Kidney glomerular epithelial cell (primary cell): ENCODE measurements around the gene CCR3.
A peak's percentile ranks its signal among the peaks of the same experiment; 100 is the strongest.
"Not testable (repeated sequence)": the region's sequence is repeated elsewhere in the genome, so short reads cannot be mapped to it uniquely, and the experiment has no call there.

Experiments
- DNase-seq: peaks from one replicate; lab custom pipeline; 2025; lab: John Stamatoyannopoulos, UW

Gene CCR3

DNA sequence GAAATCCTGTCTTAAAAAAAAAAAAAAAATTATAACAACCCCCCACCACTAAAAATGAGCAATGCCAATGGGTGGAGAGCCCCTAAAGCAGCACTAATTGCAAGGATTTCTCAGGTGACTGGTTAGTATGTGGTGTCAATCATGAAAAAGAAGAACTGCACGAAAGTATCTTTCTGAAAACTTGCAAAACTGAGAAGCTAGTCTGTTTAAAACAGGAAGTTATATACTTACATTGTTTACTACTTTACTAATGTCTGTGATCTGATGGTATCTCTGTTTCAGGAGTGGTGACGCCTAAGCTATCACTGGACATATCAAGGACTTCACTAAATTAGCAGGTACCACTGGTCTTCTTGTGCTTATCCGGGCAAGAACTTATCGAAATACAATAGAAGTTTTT, at the start of gene CCR3:
TSS of gene CCR3 (plus strand) at position 341 of the 400 bp plus-strand sequence. CDS start 22,699 bp downstream, outside the sequence.
- no peak for DNase-seq

DNA sequence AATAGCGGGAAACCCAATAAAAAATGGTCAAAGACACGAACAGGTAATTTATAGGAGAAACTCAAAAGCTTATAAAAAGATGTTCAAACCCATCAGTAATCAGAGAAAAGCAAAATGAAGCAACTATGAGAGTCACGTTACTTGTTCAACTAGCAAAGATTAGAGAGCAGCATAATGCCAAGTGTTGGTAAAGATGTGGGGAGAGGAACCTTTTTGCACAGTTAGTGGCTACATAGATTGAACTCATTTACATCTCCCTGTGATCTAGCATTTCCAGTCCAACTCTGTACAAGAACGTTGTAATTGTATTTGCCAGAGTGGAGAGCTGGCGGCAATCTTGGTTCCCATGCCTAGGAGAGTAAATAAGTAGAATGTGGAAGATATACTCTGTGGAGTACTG, 49.3 kb upstream of the CCR3 start:
- no peak for DNase-seq

DNA sequence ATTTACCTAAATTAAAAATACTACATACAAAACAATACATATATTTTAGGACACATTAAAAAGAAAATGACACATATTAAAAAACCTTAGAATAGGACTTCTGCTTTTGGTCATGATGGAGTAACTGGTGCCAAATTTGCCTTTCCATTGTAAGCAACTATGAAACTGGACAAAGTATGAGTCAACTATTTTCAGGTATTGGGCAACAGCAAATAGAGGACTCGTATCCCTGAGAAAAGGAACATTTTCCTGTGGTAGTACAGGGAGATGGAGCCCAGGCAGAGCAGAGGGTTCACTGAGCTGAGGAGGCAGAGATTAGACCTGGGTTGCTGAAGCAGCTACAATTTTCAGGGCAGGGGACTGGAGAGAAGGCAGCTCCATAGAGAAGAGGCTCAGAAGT, 48.8 kb upstream of the CCR3 start:
- no peak for DNase-seq

DNA sequence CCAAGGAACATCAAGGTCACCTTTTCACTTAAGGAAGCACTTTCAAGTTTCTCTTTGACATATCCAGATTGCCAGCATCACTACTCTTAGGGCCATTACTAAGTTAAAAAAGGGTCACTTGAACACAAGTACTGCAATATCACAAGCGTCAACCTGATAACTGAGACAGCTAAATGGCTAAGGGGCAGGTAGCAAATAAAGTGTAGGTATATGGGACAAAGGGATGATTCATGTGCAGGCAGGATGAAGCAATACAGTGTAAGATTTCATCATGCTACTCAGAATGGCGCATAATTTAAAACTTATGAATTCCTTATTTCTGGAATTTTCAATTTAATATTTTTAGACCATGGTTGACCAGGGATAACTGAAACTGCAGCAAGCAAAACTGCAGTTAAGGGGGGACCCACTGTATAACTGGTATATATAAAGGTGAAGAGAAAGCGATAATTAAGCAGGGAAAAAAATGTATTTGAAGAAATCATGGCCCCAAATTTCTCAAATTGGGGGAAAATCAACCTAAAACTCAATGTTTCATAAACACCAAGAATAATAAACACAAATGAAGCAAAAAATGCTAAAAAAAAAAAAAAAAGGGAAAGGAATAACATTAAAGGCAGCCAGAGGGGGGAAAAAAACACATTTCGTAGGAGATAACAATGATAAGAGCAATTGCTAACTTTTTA, 47.2 kb upstream of the CCR3 start:
- DNase-seq, result no peak

DNA sequence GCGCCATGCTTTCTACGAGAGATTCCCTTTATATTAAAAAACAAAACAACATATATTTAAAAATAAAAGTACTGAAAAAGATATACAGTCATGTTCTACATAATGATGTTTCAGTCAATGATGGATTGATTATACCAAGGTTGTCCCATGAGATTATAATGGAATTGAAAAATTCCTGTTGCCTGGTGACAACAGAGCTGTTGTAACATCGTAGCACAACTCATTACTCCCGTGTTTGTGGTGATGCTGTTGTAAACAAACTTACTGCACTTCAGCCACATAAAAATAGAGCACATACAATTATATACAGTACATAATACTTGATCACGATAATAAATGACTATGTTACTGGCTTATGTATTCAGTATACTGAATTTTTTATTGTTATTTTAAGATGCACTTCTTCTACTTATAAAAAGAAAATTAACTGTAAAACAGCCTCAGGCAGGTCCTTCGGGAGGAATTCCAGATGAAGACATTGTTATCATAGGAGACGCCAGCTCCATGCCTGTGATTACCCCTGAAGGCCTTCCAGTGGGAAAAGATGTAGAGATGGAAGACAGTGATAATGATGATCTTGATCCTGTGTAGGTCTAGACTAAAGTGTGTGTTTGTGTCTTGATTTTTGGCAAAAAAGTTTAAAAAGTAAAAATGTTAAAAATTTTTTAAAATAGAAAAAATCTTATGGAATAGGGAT, 45.9 kb upstream of the CCR3 start:
- no peak for DNase-seq

DNA sequence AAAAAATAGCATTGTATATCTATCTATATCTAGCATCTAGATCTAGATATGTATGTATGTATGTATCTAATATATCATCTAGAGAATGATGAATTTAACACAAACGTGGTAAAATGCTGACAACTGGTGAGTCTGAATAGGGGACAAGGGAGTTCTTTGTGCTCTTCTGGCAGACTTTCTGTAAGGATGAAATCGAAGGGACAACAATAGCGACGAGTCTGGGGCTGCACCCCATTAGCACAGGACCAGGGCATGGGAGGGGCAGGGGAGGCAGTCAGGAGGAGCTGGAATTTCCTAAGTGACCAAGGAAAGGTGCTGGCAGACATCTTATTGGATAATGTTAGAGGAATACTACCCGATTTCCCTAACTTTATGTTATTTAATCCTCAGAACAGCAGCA, 42.0 kb upstream of the CCR3 start:
- DNase-seq, result no peak

DNA sequence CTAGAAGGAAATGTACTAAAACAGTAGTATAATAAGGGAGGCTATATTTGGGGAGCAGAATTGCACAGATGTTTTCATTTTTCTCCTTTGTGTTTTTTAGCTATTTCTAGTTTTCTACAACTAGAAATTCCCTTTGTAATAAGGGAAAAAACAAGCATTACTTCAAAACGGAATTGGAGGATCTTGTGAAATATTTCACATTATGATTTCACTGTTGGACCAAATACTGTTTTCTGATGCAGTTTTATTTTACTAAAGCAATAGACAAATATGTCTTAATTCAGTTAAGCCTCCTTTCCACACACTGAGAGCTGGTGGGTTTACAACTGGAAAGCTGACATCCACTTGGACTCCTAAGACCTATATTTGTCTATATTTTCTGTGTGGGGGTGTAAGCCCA, 41.5 kb upstream of the CCR3 start:
- DNase-seq, result no peak

DNA sequence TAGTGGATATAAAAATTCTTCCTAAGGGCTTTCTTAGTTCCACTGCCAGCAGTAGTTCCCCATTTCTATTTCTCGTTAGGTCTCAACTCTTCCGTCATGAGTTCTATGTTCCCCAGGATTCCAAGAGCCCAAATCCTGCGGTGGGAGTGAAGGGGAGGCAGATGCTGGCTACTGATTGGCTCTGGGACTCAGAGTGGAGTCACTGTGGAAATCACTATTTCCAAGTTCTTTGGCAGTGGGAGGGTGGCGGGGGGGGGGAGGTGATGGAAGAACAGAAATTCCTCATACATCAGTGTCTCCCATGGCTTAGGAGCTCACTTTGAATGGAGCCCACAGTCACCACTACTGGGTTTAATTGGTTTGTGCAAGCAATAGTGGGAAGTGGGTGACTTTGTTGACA, 39.7 kb upstream of the CCR3 start:
- DNase-seq, result no peak

DNA sequence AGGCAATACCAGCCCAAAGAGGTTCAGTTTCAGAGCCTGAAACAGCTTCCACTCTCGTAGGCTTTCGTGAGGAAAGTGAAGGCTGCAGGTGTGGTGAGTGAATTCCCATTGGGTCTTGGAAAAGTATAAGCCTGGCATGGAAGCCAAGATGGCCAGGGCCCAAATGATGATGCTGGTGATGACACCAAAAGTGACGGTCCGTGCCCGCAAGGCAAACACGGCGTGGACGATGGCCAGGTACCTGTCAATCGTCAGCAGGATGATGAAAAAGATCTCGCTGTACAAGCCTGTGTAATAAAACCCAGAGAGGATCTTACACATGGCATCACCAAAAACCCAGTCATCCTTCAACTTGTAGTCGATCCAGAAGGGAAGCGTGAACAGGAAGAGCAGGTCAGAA, 38.6 kb upstream of the CCR3 start:
- DNase-seq, result no peak

DNA sequence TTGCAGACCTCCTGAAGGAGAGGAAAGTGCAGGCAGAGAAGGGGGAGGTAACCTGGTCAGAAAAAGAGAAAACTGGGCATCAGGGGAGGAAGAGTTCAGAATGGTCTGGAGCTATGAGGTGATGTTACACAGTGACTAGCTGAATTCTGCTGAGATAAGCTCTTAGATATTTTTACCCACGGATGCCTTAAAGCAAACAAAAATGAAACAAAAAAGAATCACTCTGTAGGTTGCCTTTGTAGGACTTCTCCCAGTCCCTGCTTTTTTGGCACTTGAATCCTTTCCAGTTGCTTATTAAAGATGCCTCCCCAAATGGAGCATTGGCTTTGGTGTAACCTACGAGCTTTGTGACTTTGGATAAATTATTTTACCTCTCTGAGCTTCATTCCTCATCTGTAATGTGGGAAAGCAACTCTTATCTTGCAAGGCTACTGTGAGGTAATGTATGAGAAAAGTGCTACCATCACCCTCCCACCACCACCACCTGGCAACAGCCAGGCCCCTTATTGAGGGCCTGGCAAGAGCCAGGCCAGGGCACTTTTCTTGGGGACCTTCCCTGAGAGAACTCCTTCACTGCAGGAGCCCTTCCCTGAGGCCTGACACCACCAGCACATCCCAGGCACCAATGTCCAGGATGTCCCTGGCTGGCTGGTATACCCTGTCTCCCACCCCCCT, 36.8 kb upstream of the CCR3 start:
- DNase-seq, result no peak

DNA sequence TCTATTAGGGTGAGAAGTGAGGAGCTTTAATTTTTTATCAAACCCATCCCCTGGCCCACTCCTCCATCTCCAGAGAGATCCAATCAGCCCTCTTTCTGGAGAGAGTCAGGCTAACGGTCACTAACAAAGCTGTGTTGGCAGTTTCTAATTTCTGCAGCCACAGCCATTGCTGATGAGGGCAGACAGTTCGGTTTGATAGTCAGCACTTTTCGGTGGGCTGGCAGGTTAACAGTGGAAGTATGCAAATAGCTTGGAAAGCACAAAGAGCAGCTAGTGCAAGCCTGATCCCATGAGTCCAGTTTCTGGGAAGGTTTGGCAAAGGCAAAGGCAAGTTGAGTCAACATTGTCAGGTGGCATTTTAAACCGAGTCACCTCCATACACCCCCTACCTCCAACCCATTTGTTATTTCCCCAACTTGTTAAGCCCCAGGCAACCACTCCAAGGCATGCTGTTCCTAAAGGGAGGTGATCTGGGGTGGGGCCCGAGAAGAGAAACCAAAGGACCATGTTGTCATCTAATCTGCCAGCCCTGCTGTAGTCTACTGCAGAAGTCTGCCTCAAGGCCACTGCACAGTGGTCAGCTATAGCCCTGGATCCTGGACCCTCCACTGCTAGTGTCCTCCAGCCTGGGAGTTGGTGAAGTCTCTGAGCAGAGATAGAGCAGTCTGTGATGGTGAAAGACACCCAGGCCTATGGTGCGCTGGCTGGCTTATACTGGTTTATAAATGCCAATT, 35.8 kb upstream of the CCR3 start:
- no peak for DNase-seq

DNA sequence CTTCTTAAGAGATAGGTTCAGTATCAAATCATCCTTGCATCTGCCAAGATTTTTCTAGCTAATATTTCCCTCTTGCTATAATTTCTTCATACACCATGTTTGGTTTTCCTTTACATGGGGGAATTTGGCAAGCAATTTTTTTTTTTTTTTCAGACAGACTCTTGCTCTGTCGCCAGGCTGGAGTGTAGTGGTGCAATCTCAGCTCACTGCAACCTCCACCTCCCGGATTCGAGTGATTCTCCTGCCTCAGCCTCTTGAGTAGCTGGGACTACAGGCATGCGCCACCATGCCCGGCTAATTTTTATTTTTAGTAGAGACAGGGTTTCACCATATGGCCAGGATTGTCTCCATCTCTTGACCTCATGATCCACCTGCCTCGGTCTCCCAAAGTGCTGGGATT, 34.7 kb upstream of the CCR3 start:
- DNase-seq, result not testable (repeated sequence)

DNA sequence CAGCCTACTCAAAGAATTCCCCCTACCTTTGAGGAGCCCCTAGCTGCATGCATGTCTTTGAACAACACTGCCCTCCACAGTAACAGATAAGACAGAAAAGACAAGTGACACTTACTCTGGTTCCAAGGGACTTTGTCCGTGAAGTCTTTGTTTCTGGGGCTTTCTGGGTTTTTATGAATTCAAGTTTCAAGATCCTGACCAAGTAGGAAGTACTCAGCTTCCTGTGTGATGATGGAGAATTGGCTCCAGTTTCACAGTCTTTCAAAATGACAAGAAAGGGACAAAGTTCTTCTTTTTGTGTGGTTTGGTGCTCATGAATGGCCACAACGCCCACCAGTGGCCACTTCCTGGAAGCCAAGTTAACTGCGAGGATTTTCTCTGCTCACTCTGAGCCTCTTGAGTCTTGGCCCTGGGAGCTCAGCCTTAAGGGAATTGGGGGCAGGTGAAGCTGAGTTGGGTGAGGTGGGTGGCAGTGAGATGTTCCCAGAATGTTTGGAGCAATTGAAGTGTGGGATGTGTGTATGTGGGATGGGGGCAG, 34.0 kb upstream of the CCR3 start, which contains the start of gene CCR1:
TSS of gene CCR1 (minus strand) at position 147 of the 538 bp plus-strand sequence. CDS start 4,000 bp downstream, outside the sequence.
- DNase-seq, result peak; percentile 35

DNA sequence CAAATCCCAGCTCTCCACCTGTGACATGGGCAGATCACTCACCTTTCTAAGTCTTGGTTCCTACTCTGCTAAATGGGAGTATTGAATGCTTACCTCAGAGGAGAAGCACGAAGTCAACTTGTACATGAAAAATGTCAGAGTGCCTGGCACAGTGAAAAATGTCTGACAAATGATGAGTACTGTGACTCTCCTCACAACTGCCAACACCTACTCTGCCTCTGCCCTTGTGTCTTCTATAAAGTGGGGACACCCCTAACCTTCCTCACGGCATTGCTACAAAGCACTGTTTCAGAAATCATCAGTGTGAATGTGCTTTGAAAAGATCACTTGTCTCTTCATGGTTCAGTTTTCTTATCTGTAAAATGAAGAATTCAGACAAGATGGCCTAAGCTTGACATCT, 33.2 kb upstream of the CCR3 start:
- DNase-seq, result no peak

DNA sequence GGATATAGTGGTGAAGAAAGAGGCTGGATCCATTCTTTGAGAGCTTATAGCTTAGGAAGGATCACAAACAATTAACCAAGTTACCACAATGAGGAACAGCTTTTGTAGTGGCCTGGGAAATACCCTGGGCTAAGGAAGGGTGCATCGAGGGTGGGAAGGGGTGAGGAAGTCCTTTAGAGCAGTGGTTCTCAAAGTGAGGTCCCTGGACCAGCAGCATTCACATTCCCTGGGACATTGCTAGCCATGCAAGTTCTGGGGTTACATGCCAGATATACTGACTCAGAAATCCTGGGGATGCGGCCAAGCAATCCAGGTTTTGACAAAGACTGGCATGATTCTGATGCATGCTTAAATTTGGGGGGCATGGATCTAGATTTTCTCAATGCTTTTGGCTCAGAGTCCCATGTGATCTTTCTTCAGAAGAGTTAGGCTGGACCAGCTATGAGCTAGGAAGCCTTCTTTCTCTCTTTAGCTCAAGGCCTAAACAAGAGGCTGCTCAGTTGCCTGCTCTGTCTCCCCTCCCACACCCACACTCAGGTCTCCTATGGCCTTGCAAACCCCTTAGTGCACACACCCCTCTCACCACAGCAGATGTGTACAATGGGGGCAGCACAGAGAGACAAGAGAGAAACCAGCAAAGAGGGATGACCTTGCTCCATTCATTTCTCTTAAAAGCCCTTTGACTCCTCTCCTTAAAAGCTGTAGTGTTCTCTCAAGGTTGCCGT, 32.4 kb upstream of the CCR3 start:
- DNase-seq, result no peak

DNA sequence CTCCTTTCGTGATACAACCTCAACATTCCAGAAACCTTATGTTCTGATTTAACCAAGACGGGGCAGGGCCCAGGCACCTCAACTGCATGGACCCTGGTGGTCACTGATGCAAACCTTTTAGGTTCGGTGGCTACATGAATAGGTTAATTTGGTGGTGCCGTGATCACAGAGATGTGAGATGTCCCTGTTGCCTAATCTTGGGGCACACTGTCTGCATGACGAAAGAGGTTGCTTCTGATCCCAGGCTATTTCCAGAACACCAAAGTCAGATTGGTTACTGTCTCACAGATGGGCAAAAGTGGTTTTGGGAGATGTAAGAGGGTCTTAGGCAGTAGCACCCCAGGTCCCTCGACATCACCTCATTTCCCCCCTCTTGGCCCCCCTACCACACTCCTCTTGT, 30.2 kb upstream of the CCR3 start:
- no peak for DNase-seq

DNA sequence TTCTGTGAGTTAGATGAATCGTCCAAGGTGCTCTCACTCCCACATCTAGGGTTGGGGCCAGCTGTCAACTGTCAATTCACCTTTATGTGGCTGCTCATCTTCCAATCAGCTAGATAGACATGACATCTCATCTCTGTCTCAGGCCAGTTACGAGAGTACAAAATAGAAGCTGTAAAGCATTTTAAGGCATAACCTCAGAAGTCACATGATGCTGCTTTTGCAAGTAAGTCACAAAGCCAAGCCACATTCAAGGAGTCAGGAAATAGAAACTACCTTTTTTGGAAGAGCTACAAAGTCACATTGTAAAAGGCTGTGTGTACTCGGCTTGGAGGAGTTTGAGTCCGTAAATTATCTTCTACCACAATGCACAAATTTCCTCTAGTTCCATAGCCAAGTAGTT, 29.1 kb upstream of the CCR3 start:
- no peak for DNase-seq

DNA sequence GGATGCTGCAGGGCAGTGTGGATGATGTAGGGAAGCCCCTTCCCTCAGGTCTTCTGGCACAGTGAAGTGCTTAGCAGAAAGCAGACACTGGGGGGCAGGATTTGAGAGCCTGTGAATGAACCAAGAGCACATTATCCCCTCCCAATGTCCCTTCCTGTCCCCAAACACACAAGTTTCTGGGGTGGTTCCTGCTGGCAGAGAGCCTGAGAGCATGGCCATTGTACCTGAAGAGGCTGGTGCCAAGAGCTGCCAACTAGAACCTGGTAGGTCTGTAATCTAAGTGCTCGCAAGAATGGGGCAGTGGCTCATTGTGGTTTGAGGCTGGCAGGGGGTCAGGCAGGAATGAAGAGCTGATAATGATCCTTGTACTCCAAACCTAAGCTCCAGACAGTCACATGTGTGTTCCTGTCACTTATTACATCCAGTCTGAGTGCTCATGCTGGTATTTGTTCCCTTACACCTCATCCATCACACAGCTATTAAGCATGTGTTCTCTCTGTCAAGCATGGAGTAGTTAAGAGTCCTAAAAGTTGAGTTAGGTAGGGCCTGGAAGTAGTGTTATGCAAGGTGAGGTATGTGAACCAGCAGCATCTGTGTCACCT, 27.4 kb upstream of the CCR3 start:
- no peak for DNase-seq

DNA sequence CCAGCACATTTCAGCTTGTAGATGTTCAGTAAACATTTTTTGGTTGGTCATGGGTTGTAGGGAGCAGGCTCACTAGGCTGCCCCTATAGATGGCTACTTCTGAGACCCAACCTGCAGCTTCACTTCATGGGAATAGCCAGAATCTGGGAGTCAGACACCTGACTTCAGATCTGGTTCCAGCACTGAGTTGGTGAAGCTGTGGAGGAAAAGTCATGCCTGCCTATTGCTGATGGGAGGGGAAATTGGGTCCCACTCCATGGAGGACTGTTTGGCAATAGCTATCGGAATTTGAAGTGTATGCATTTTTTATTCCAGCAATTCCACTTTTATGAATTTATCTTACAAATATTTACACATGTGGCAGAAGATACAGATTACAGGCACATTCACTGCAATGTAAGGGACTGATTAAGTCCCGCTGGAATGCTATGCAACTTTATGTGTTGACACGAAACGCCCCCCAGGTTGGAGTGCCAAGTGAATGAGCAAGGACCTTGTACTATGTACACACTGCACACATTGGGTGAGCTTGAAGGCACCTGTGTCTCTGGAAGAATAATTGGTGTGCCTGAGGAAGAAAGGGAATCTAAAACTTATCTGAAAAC, 26.3 kb upstream of the CCR3 start:
- DNase-seq, result no peak

DNA sequence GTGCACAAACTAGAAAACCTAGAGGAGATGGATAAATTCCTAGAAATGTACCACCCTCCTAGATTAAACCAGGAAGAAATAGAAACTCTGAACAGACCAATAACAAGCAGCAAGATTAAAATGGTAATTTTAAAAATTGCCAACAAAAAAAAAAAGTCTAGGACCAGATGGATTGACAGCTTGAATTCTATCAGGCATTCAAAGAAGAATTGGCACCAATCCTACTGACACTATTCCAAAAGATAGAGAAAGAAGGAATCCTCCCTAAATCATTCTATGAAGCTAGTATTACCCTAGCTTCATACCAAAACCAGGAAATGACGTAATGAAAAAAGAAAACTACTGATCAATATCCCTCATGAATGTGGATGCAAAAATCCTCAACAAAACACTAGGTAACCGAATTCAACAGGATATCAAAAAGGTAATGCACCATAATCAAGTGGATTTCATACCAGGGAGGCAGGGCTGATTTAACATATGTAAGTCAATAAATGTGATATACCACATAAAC, 24.0 kb upstream of the CCR3 start:
- DNase-seq, result no peak
